ENCODE measurements around the gene CERKL.
A peak's percentile ranks its signal among the peaks of the same experiment; 100 is the strongest.

Gene CERKL

GRCh38 chr2:181657379-181657778 lies 474 bp upstream of the CERKL start:
- H3K4me3 ChIP-seq (ENCODE audit: low read depth in 1 of 2, low read length in 2 of 2) = peak overlapping the region; percentile 65 to 68
- peaks cover 27 to 38% of the 10 kb centered on the region in 2 donors for H3K4me1 ChIP-seq (ENCODE audit: control insufficient read depth in 1 of 2, insufficient read depth in 2 of 2, low read length in 2 of 2)
- peaks cover 0 to 3% of the 10 kb centered on the region in 2 donors for H3K27me3 ChIP-seq (ENCODE audit: control insufficient read depth in 1 of 2, insufficient read depth in 2 of 2, low read length in 2 of 2)
- H3K9me3 ChIP-seq (ENCODE audit: control insufficient read depth in 1 of 2, low read length in 2 of 2) = no peaks in the 10 kb centered on the region
- peak overlapping the region in 1 of 2 donors; percentile 19 for H3K9ac ChIP-seq (ENCODE audit: low read depth in 1 of 2, low read length in 2 of 2)
- no peaks in the 10 kb centered on the region for H3K36me3 ChIP-seq (ENCODE audit: control insufficient read depth in 1 of 2, insufficient read depth in 2 of 2, low read length in 2 of 2)
- no peak overlapping the region for H3K27ac ChIP-seq (ENCODE audit: low read depth, low read length)

- H3K9ac ChIP-seq (ENCODE audit: low read depth in 1 of 2, low read length in 2 of 2) = no peak overlapping the region
- H3K27ac ChIP-seq (ENCODE audit: low read depth, low read length) = no peak overlapping the region
- peak overlapping the region in 1 of 2 donors; percentile 10 for H3K4me3 ChIP-seq (ENCODE audit: low read depth in 1 of 2, low read length in 2 of 2)
- no peaks in the 10 kb centered on the region for H3K9me3 ChIP-seq (ENCODE audit: control insufficient read depth in 1 of 2, low read length in 2 of 2)
- H3K4me1 ChIP-seq (ENCODE audit: control insufficient read depth in 1 of 2, insufficient read depth in 2 of 2, low read length in 2 of 2) = peaks cover 27 to 35% of the 10 kb centered on the region in 2 donors
- no peaks in the 10 kb centered on the region for H3K36me3 ChIP-seq (ENCODE audit: control insufficient read depth in 1 of 2, insufficient read depth in 2 of 2, low read length in 2 of 2)
- peaks cover 0 to 3% of the 10 kb centered on the region in 2 donors for H3K27me3 ChIP-seq (ENCODE audit: control insufficient read depth in 1 of 2, insufficient read depth in 2 of 2, low read length in 2 of 2)
Observed at GRCh38 chr2:181655519-181655918, 1.4 kb downstream of the CERKL start.

GRCh38 chr2:181649436-181649979 lies 7.4 kb downstream of the CERKL start:
- no peaks in the 10 kb centered on the region for H3K27me3 ChIP-seq (ENCODE audit: control insufficient read depth in 1 of 2, insufficient read depth in 2 of 2, low read length in 2 of 2)
- no peak overlapping the region for H3K9ac ChIP-seq (ENCODE audit: low read depth in 1 of 2, low read length in 2 of 2)
- no peak overlapping the region for H3K4me3 ChIP-seq (ENCODE audit: low read depth in 1 of 2, low read length in 2 of 2)
- no peak overlapping the region for H3K27ac ChIP-seq (ENCODE audit: low read depth, low read length)
- H3K36me3 ChIP-seq (ENCODE audit: control insufficient read depth in 1 of 2, insufficient read depth in 2 of 2, low read length in 2 of 2) = no peaks in the 10 kb centered on the region
- H3K9me3 ChIP-seq (ENCODE audit: control insufficient read depth in 1 of 2, low read length in 2 of 2) = no peaks in the 10 kb centered on the region
- H3K4me1 ChIP-seq (ENCODE audit: control insufficient read depth in 1 of 2, insufficient read depth in 2 of 2, low read length in 2 of 2) = no peaks in the 10 kb centered on the region

GRCh38 chr2:181648478-181649155 lies 8.3 kb downstream of the CERKL start:
- H3K27ac ChIP-seq (ENCODE audit: low read depth, low read length) = no peak overlapping the region
- H3K9ac ChIP-seq (ENCODE audit: low read depth in 1 of 2, low read length in 2 of 2) = no peak overlapping the region
- H3K27me3 ChIP-seq (ENCODE audit: control insufficient read depth in 1 of 2, insufficient read depth in 2 of 2, low read length in 2 of 2) = no peaks in the 10 kb centered on the region

GRCh38 chr2:181646415-181646987 lies 10.4 kb downstream of the CERKL start:
- Histone ChIP-seq H3K36me3 (ENCODE audit: control insufficient read depth in 1 of 2, insufficient read depth in 2 of 2, low read length in 2 of 2) (no peaks in the 10 kb centered on the region), H3K27ac (ENCODE audit: low read depth, low read length) (no peak overlapping the region), H3K4me3 (ENCODE audit: low read depth in 1 of 2, low read length in 2 of 2) (no peak overlapping the region), H3K9me3 (ENCODE audit: control insufficient read depth in 1 of 2, low read length in 2 of 2) (no peaks in the 10 kb centered on the region), H3K4me1 (ENCODE audit: control insufficient read depth in 1 of 2, insufficient read depth in 2 of 2, low read length in 2 of 2) (no peaks in the 10 kb centered on the region), H3K9ac (ENCODE audit: low read depth in 1 of 2, low read length in 2 of 2) (no peak overlapping the region), H3K27me3 (ENCODE audit: control insufficient read depth in 1 of 2, insufficient read depth in 2 of 2, low read length in 2 of 2) (no peaks in the 10 kb centered on the region)

More at GRCh38 chr2:181648478-181649155, 8.3 kb downstream of the CERKL start:
- Histone ChIP-seq H3K4me3 (ENCODE audit: low read depth in 1 of 2, low read length in 2 of 2) (no peak overlapping the region), H3K36me3 (ENCODE audit: control insufficient read depth in 1 of 2, insufficient read depth in 2 of 2, low read length in 2 of 2) (no peaks in the 10 kb centered on the region), H3K4me1 (ENCODE audit: control insufficient read depth in 1 of 2, insufficient read depth in 2 of 2, low read length in 2 of 2) (no peaks in the 10 kb centered on the region), H3K9me3 (ENCODE audit: control insufficient read depth in 1 of 2, low read length in 2 of 2) (no peaks in the 10 kb centered on the region)

- Histone ChIP-seq H3K4me3 (ENCODE audit: low read depth in 1 of 2, low read length in 2 of 2) (no peak overlapping the region), H3K9me3 (ENCODE audit: control insufficient read depth in 1 of 2, low read length in 2 of 2) (no peaks in the 10 kb centered on the region), H3K27me3 (ENCODE audit: control insufficient read depth in 1 of 2, insufficient read depth in 2 of 2, low read length in 2 of 2) (no peaks in the 10 kb centered on the region), H3K36me3 (ENCODE audit: control insufficient read depth in 1 of 2, insufficient read depth in 2 of 2, low read length in 2 of 2) (no peaks in the 10 kb centered on the region), H3K9ac (ENCODE audit: low read depth in 1 of 2, low read length in 2 of 2) (no peak overlapping the region), H3K27ac (ENCODE audit: low read depth, low read length) (no peak overlapping the region), H3K4me1 (ENCODE audit: control insufficient read depth in 1 of 2, insufficient read depth in 2 of 2, low read length in 2 of 2) (no peaks in the 10 kb centered on the region)
Observed at GRCh38 chr2:181643151-181643550, 13.8 kb downstream of the CERKL start.

GRCh38 chr2:181642086-181642485 lies 14.8 kb downstream of the CERKL start:
- no peak overlapping the region for H3K27ac ChIP-seq (ENCODE audit: low read depth, low read length)

GRCh38 chr2:181639686-181640085 lies 17.2 kb downstream of the CERKL start:
- H3K4me1 ChIP-seq (ENCODE audit: control insufficient read depth in 1 of 2, insufficient read depth in 2 of 2, low read length in 2 of 2) = no peaks in the 10 kb centered on the region
- no peak overlapping the region for H3K4me3 ChIP-seq (ENCODE audit: low read depth in 1 of 2, low read length in 2 of 2)
- H3K36me3 ChIP-seq (ENCODE audit: control insufficient read depth in 1 of 2, insufficient read depth in 2 of 2, low read length in 2 of 2) = no peaks in the 10 kb centered on the region
- no peak overlapping the region for H3K9ac ChIP-seq (ENCODE audit: low read depth in 1 of 2, low read length in 2 of 2)
- no peaks in the 10 kb centered on the region for H3K27me3 ChIP-seq (ENCODE audit: control insufficient read depth in 1 of 2, insufficient read depth in 2 of 2, low read length in 2 of 2)
- no peak overlapping the region for H3K27ac ChIP-seq (ENCODE audit: low read depth, low read length)
- H3K9me3 ChIP-seq (ENCODE audit: control insufficient read depth in 1 of 2, low read length in 2 of 2) = no peaks in the 10 kb centered on the region

More at GRCh38 chr2:181642086-181642485, 14.8 kb downstream of the CERKL start:
- Histone ChIP-seq H3K9ac (ENCODE audit: low read depth in 1 of 2, low read length in 2 of 2) (no peak overlapping the region), H3K4me3 (ENCODE audit: low read depth in 1 of 2, low read length in 2 of 2) (no peak overlapping the region), H3K27me3 (ENCODE audit: control insufficient read depth in 1 of 2, insufficient read depth in 2 of 2, low read length in 2 of 2) (no peaks in the 10 kb centered on the region), H3K36me3 (ENCODE audit: control insufficient read depth in 1 of 2, insufficient read depth in 2 of 2, low read length in 2 of 2) (no peaks in the 10 kb centered on the region), H3K4me1 (ENCODE audit: control insufficient read depth in 1 of 2, insufficient read depth in 2 of 2, low read length in 2 of 2) (no peaks in the 10 kb centered on the region), H3K9me3 (ENCODE audit: control insufficient read depth in 1 of 2, low read length in 2 of 2) (no peaks in the 10 kb centered on the region)

- Histone ChIP-seq H3K36me3 (ENCODE audit: control insufficient read depth in 1 of 2, insufficient read depth in 2 of 2, low read length in 2 of 2) (no peaks in the 10 kb centered on the region), H3K4me1 (ENCODE audit: control insufficient read depth in 1 of 2, insufficient read depth in 2 of 2, low read length in 2 of 2) (no peaks in the 10 kb centered on the region), H3K4me3 (ENCODE audit: low read depth in 1 of 2, low read length in 2 of 2) (no peak overlapping the region), H3K9me3 (ENCODE audit: control insufficient read depth in 1 of 2, low read length in 2 of 2) (no peaks in the 10 kb centered on the region), H3K27me3 (ENCODE audit: control insufficient read depth in 1 of 2, insufficient read depth in 2 of 2, low read length in 2 of 2) (no peaks in the 10 kb centered on the region), H3K27ac (ENCODE audit: low read depth, low read length) (no peak overlapping the region), H3K9ac (ENCODE audit: low read depth in 1 of 2, low read length in 2 of 2) (no peak overlapping the region)
Observed at GRCh38 chr2:181632733-181633401, 24.0 kb downstream of the CERKL start.

All from duodenal mucosa (tissue), 2 donors.